Mesendoderm (in vitro differentiated cells): ENCODE measurements around the gene IFT25.

Experiments
- DNase-seq: peaks from one replicate; pipeline ENCODE4 v3.0.0; 2013
- H2AK5ac ChIP-seq: 2 replicates; pipeline ENCODE4 v1.6.1; 2013; ENCODE audit warnings: low read length, inconsistent platforms
- H2BK120ac ChIP-seq: 2 replicates; pipeline ENCODE4 v1.6.1; 2013; ENCODE audit warnings: low read depth, mild to moderate bottlenecking, low read length, moderate library complexity, mixed read lengths
- H2BK15ac ChIP-seq: replicated peaks from 2 replicates; pipeline ENCODE4 v1.6.1; 2013; ENCODE audit warnings: low read depth, mild to moderate bottlenecking, moderate library complexity
- H2BK5ac ChIP-seq: 2 replicates; pipeline ENCODE4 v1.6.1; 2013; ENCODE audit warnings: low read length, inconsistent platforms
- H3K18ac ChIP-seq: 2 replicates; pipeline ENCODE4 v1.6.1; 2013; ENCODE audit warnings: mild to moderate bottlenecking, low read length, mixed read lengths
- H3K23ac ChIP-seq: one replicate; pipeline ENCODE4 v1.6.1; 2013; ENCODE audit warnings: low read length
- H3K27ac ChIP-seq: 2 replicates; pipeline ENCODE4 v1.5.1; 2013; ENCODE audit warnings: low read depth, mild to moderate bottlenecking, inconsistent platforms, low read length, moderate library complexity
- H3K27me3 ChIP-seq: 2 replicates; pipeline ENCODE4 v1.6.1; 2013; ENCODE audit warnings: low read length, control low read depth, mild to moderate bottlenecking, inconsistent platforms; ENCODE audit not compliant: insufficient read depth, poor library complexity
- H3K36me3 ChIP-seq: 2 replicates; pipeline ENCODE4 v1.6.1; 2013; ENCODE audit warnings: low read length, inconsistent platforms; ENCODE audit not compliant: control insufficient read depth, insufficient read depth
- H3K4ac ChIP-seq: one replicate; pipeline ENCODE4 v1.6.1; 2013; ENCODE audit warnings: low read depth, mild to moderate bottlenecking, low read length, moderate library complexity
- H3K4me1 ChIP-seq: 2 replicates; pipeline ENCODE4 v1.6.1; 2013; ENCODE audit warnings: low read depth, low read length, inconsistent platforms; ENCODE audit not compliant: control insufficient read depth
- H3K4me2 ChIP-seq: 2 replicates; pipeline ENCODE4 v1.6.1; 2013; ENCODE audit warnings: low read length
- H3K4me3 ChIP-seq: 2 replicates; pipeline ENCODE4 v1.5.1; 2013; ENCODE audit warnings: mild to moderate bottlenecking, low read length
- H3K56ac ChIP-seq: one replicate; pipeline ENCODE4 v1.6.1; 2013; ENCODE audit warnings: low read length
- H3K79me1 ChIP-seq: 2 replicates; pipeline ENCODE4 v1.6.1; 2013; ENCODE audit warnings: low read length, inconsistent platforms
- H3K79me2 ChIP-seq: 2 replicates; pipeline ENCODE4 v1.6.1; 2013; ENCODE audit warnings: mild to moderate bottlenecking, low read length; ENCODE audit not compliant: control insufficient read depth, insufficient read depth
- H3K9ac ChIP-seq: 2 replicates; pipeline ENCODE4 v1.6.1; 2013; ENCODE audit warnings: low read length, inconsistent platforms
- H4K5ac ChIP-seq: one replicate; pipeline ENCODE4 v1.6.1; 2013; ENCODE audit warnings: low read length
- H4K8ac ChIP-seq: one replicate; pipeline ENCODE4 v1.6.1; 2013; ENCODE audit warnings: low read depth, mild to moderate bottlenecking, control low read depth, low read length, moderate library complexity
- WGBS: extraction: QIAGEN DNeasy Blood & Tissue Kit; methylation state at CpG from one replicate; pipeline ENCODE4 v1.1.7; 2013; ENCODE audit warnings: low lambda C conversion rate, missing lambda C conversion rate; ENCODE audit not compliant: insufficient coverage; ENCODE audit errors: extremely low coverage; 5-methylcytosine and 5-hydroxymethylcytosine counted together

The IFT25 gene

GRCh38 chr1:53964109-53964508 lies 18.6 kb upstream of the IFT25 start:
- no peak overlapping the region for H3K9ac ChIP-seq
- no peak overlapping the region for H2AK5ac ChIP-seq
- peak; percentile 61 for DNase-seq
- no peak overlapping the region for H2BK15ac ChIP-seq
- no peak overlapping the region for H3K4me3 ChIP-seq
- no peak overlapping the region for H3K56ac ChIP-seq
- H3K36me3 ChIP-seq: no peaks in the 10 kb centered on the region
- no peak overlapping the region for H3K18ac ChIP-seq
- no peak overlapping the region for H2BK5ac ChIP-seq
- H3K27ac ChIP-seq: no peak overlapping the region
- H4K8ac ChIP-seq: no peak overlapping the region
- no peaks in the 10 kb centered on the region for H3K79me1 ChIP-seq
- H3K4me2 ChIP-seq: no peak overlapping the region
- no peaks in the 10 kb centered on the region for H3K4me1 ChIP-seq
- WGBS: no CpG with 5 or more reads among the region's 5 CpGs
- no peak overlapping the region for H3K4ac ChIP-seq
- H3K23ac ChIP-seq: no peak overlapping the region
- no peaks in the 10 kb centered on the region for H3K27me3 ChIP-seq
- no peaks in the 10 kb centered on the region for H3K79me2 ChIP-seq
- no peak overlapping the region for H2BK120ac ChIP-seq
- H4K5ac ChIP-seq: no peak overlapping the region

GRCh38 chr1:53963460-53963859 lies 18.0 kb upstream of the IFT25 start:
- Histone ChIP-seq H2BK15ac (no peak overlapping the region), H3K4me3 (no peak overlapping the region), H3K4me1 (no peaks in the 10 kb centered on the region), H4K5ac (no peak overlapping the region), H3K79me2 (no peaks in the 10 kb centered on the region), H3K23ac (no peak overlapping the region), H2BK120ac (no peak overlapping the region), H3K27me3 (no peaks in the 10 kb centered on the region), H3K4ac (no peak overlapping the region), H3K27ac (no peak overlapping the region), H3K56ac (no peak overlapping the region), H3K18ac (no peak overlapping the region), H3K9ac (no peak overlapping the region), H3K79me1 (no peaks in the 10 kb centered on the region), H4K8ac (no peak overlapping the region), H3K4me2 (no peak overlapping the region), H3K36me3 (no peaks in the 10 kb centered on the region), H2AK5ac (no peak overlapping the region), H2BK5ac (no peak overlapping the region)
- no peak for DNase-seq
- no CpG with 5 or more reads among the region's 4 CpGs for WGBS

GRCh38 chr1:53962395-53962794 lies 16.9 kb upstream of the IFT25 start:
- H3K27ac ChIP-seq: no peak overlapping the region
- H3K4me2 ChIP-seq: no peak overlapping the region
- no peak overlapping the region for H3K4me3 ChIP-seq
- DNase-seq: no peak
- no peak overlapping the region for H2BK15ac ChIP-seq
- H3K4me1 ChIP-seq: peaks cover 6% of the 10 kb centered on the region
- H3K18ac ChIP-seq: no peak overlapping the region
- no peak overlapping the region for H2BK5ac ChIP-seq
- H3K36me3 ChIP-seq: no peaks in the 10 kb centered on the region
- no peak overlapping the region for H3K4ac ChIP-seq
- no peaks in the 10 kb centered on the region for H3K79me1 ChIP-seq
- no peaks in the 10 kb centered on the region for H3K27me3 ChIP-seq
- H4K5ac ChIP-seq: no peak overlapping the region
- H3K23ac ChIP-seq: no peak overlapping the region
- WGBS: no CpG with 5 or more reads among the region's 4 CpGs
- no peak overlapping the region for H2AK5ac ChIP-seq
- H3K9ac ChIP-seq: no peak overlapping the region
- H4K8ac ChIP-seq: no peak overlapping the region
- no peak overlapping the region for H2BK120ac ChIP-seq
- H3K56ac ChIP-seq: no peak overlapping the region
- H3K79me2 ChIP-seq: no peaks in the 10 kb centered on the region

- Histone ChIP-seq H3K79me1 (no peaks in the 10 kb centered on the region), H3K56ac (no peak overlapping the region), H3K4me1 (peaks cover 13% of the 10 kb centered on the region), H3K79me2 (no peaks in the 10 kb centered on the region), H4K5ac (no peak overlapping the region), H2BK120ac (no peak overlapping the region), H3K9ac (no peak overlapping the region), H3K23ac (no peak overlapping the region), H3K18ac (no peak overlapping the region), H3K4me2 (no peak overlapping the region), H3K27me3 (no peaks in the 10 kb centered on the region), H2BK15ac (no peak overlapping the region), H2BK5ac (no peak overlapping the region), H3K4me3 (no peak overlapping the region), H4K8ac (no peak overlapping the region), H3K4ac (no peak overlapping the region), H3K27ac (no peak overlapping the region), H2AK5ac (no peak overlapping the region), H3K36me3 (no peaks in the 10 kb centered on the region)
- DNase-seq: peak; percentile 63
Observed at GRCh38 chr1:53959664-53960250, 14.3 kb upstream of the IFT25 start.

GRCh38 chr1:53957194-53957818 lies 11.8 kb upstream of the IFT25 start:
- H4K8ac ChIP-seq: no peak overlapping the region
- no CpG with 5 or more reads among the region's 3 CpGs for WGBS
- H3K27me3 ChIP-seq: no peaks in the 10 kb centered on the region
- H2BK5ac ChIP-seq: no peak overlapping the region
- no peak overlapping the region for H2BK120ac ChIP-seq
- H3K36me3 ChIP-seq: no peaks in the 10 kb centered on the region
- DNase-seq: peak; percentile 99
- H2BK15ac ChIP-seq: no peak overlapping the region
- H3K4me3 ChIP-seq: no peak overlapping the region
- peaks cover 13% of the 10 kb centered on the region for H3K4me1 ChIP-seq
- peak overlapping the region; percentile 82 for H3K18ac ChIP-seq
- no peak overlapping the region for H2AK5ac ChIP-seq
- no peaks in the 10 kb centered on the region for H3K79me1 ChIP-seq
- peak overlapping the region; percentile 79 for H3K4ac ChIP-seq
- H3K23ac ChIP-seq: no peak overlapping the region
- peak overlapping the region; percentile 26 for H3K9ac ChIP-seq
- H3K56ac ChIP-seq: peak overlapping the region; percentile 38
- H3K27ac ChIP-seq: peak overlapping the region; percentile 87
- H4K5ac ChIP-seq: no peak overlapping the region
- no peak overlapping the region for H3K4me2 ChIP-seq
- H3K79me2 ChIP-seq: no peaks in the 10 kb centered on the region
